HPDE6-E6E7 (cell line): ENCODE results near the gene CALML3.

Experiments
- DNase-seq: peaks from one replicate; pipeline ENCODE4 v3.0.0; 2011; ENCODE audit warnings: missing footprints; ENCODE audit errors: extremely low spot score

Gene CALML3

DNA sequence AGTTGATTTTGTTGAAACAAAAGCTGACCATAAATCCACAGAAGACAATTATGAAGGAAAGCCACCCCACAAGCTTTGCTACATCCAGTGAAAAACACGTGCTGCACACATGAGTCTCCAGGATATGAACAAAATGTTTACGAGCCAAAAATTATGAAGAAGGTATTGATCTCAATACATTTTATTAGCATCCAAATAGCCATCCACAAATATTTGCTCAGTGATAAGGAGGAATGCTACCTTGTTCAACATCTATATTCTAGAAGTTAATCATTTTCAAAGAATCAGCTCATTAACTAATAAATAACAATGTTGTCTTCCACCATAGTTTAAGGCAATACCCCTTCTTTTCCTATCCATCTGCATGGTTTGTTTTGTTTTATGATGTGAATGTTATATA lies 42.7 kb downstream of the CALML3 start:
- no peak for DNase-seq

GRCh38 chr10:5568984-5569383 lies 44.2 kb downstream of the CALML3 start:
- DNase-seq = no peak

DNA sequence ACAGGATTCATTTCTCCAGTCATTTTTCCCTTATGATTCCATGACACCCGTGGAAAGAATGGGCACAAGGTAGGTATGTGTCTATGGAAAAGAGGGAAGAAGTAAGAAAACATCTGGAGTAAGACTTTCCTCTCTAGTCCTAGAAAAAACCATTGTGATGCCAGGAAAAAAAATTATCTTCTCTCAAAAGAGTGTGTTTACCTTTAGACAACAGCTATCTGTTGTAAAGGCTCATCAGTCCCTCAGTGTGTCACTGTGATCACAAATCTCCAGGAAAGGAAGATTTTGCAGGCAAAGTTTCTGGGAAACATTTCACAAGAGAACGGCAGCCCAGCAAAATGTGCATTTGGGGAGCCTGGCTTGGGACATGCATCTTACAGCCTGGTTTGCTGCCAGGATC lies 44.8 kb downstream of the CALML3 start:
- no peak for DNase-seq

DNA sequence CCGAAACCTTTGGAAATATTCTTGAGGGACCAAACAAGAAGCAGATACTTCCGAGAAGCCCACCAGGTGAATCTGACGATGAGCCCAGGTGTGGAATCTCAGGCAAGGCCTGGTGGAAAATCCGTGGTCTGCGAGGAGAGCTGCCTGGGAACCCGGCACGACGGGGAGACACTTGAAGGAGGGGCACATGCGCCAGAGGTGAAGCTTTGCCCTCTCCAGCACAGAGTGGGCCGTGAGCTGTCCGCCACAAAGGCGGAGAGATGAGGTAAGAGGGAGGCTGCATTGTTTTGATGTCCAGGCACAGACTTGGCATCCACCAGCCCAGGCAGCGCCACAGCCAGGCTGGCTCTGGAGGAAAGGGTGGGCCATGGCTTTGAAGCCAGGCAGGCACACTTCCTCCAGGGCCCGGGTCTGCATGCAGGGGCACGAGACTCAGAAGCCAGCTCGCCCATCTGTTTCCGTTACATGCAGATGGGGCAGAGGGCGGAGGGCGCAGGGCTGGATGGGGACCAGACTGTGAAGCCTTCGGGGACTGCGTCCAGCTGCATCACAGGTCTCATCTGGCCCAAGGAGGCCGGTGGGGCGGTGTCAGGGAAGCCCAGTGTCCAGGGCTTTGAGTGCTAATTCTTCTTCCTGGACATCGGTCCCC lies 45.4 kb downstream of the CALML3 start:
- DNase-seq = no peak

GRCh38 chr10:5570979-5571810 lies 46.4 kb downstream of the CALML3 start:
- no peak for DNase-seq

DNA sequence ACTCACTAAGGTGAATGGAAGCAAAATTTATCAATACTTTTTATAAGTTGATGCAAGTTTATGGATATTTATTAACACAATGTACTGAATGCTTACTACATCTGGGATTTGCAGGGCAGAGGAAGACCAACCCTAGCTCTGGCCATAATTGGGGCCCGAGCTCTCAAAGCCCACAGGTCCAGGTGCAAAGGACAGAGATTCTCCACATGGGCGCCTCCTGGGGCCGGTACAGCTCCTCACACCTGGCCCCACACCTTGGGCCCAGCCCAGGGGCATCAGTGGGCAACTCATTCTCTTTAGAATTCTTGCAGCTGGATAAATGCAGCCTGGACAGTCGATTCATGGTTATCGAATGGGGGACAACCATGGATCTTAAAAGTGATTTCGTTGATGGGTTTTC lies 47.1 kb downstream of the CALML3 start:
- no peak for DNase-seq

DNA sequence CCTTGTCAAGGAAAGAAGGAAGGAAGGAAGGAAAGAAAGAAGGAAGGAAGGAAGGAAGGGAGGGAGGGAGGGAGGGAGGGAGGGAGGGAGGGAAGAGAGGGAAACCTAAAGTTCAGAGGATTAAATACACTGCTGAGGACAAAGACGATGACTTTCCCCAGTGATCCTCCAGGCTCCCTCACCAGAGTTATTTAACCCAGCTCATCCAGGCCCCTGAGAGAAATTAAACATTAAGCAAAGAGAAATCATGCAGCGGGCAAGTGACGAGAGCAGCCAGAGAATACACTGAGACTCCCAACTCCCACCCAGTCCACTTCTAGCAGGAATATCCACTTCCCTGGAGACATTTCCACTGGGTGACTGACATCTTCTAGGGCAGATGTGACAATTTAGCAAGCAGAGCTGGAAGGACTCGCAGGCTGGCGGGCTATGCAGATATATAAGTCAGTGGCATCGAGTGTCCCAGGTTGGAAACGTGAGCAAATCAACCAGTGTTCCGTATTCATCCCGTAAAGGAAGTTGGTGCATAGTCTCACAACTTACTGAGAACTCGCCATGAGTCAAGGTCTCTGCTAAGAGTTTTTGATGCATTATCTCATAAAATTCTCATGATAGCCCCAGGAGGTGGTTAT lies 48.7 kb downstream of the CALML3 start:
- no peak for DNase-seq

DNA sequence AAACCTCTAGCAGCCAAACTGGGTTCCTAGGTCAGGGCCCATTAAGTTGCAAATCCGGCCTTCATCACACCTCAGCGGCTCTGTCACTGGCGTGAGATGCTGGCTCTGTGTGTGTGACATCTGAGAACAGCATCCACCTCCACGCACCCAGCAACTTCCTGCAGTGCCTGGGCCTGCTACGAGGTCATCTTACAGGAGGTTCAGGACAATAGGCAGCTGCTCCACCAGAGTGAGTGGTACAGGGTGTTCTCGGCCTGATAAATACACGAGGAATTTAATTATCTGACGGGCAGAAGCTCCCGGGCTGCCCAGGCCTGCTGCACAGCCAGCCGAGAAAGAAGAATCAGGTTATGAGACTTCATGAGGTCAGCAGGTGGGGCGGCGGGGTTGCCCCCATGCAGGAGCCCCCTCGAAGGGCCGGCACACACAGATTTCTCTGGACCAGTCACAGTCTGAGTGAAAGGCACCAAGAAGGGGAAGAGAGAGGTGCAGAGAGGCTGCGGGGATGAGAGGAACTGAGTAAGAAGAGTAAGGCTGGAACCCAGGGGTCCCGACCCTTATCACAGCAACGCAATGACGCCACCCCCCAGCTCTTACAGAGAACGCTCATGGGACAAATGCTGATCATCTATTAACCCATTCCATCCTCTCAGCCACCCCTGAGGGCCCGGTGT lies 49.3 kb downstream of the CALML3 start:
- no peak for DNase-seq

DNA sequence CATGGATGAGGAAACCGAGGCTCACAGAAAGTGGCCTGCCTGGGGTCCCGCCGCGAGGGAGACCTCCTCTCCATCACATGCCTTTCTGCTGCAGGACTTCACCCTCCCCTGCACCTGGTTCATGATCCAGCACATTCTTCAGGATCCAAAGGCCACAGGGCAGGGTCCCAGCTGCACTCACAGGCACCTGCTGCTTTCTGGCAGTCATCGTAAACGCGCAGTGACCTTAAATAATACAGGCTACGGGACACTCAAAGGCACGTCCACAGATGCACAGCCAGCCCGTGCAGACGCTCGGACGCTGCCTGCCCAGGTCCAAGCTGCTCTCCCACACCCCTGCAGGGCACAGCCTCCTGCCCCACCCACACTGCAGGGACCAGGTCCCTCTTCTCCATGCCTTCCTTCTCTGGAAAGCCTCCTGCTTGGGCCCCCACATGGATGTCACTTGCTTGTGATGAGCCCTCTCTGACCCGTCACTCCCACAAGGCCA lies 49.9 kb downstream of the CALML3 start:
- no peak for DNase-seq

GRCh38 chr10:5575144-5575481 lies 50.4 kb downstream of the CALML3 start:
- DNase-seq = no peak

GRCh38 chr10:5575482-5576153 lies 50.9 kb downstream of the CALML3 start:
- no peak for DNase-seq

- no peak for DNase-seq
Observed at GRCh38 chr10:5576154-5576748, 51.5 kb downstream of the CALML3 start.
